Measurements from ENCODE around the gene CA6. TPM values are rescaled to one million over a fixed set of nuclear protein-coding genes. Genes with fewer than 3 reads are reported as not detected.
A peak's percentile ranks its signal among the peaks of the same experiment; 100 is the strongest.

The CA6 gene
- total RNA-seq, 4 donors from 2014 or later, result not detected

DNA sequence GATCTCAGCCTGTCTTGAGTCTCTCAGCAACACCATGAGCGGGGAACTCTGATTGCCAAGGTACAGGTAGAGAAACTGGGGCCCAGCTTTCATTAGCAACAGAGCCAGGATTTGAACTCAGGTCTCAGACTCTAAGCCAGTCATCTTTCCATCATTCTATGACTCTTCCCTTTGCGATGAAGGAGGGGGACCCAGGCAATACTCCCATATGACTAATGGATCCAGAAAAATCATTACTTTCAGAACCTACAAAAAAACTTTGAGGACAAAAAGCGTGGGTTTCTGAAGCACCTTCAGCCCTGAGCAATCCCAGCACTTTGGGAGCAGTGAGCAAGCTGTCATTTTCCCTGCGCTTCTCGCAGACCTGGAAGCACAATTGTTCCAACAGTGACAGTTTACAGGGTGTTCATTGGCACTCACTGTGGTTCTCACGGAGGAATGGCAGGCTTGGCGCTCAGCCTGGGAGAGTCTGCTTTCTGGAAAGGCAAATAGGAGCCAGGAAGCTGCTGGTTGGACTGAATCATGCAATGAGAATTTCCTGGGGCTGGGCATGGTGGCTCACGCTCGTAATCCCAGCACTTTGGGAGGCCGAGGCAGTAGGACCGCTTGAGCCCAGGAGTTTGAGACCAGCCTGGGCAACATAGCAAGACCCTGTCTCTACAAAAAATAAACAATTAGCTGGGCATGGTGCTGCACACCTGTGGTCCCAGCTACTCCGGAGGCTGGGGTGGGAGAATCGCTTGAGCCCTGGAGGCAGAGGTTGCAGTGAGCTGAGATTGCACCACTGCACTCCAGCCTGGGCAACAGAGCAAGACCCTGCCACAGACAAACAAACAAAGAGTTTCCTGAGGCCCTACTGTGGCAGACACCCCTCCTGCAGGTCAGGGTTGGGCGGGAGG, 40.5 kb downstream of the CA6 start:
- DNase-seq (ENCODE audit: extremely low spot score), result no peak
- H3K27ac ChIP-seq (replicated peaks in 1 of 4), result peak overlapping the region; percentile 49 to 77 (median 70)
- peaks cover 13 to 31% (median 26%) of the 10 kb centered on the region in 4 donors for H3K4me1 ChIP-seq
- no peaks in the 10 kb centered on the region for H3K9me3 ChIP-seq
- no peaks in the 10 kb centered on the region for H3K27me3 ChIP-seq
- no peaks in the 10 kb centered on the region for H3K36me3 ChIP-seq
- H3K4me3 ChIP-seq, result no peak overlapping the region
- TF ChIP-seq POLR2AphosphoS5 (IDR thresholded peaks at IDR 0.05), result peak; percentile 72 to 84
- no peak for TF ChIP-seq POLR2A (IDR thresholded peaks at IDR 0.05; ENCODE audit: low read depth)
- TF ChIP-seq, protein P1, sequence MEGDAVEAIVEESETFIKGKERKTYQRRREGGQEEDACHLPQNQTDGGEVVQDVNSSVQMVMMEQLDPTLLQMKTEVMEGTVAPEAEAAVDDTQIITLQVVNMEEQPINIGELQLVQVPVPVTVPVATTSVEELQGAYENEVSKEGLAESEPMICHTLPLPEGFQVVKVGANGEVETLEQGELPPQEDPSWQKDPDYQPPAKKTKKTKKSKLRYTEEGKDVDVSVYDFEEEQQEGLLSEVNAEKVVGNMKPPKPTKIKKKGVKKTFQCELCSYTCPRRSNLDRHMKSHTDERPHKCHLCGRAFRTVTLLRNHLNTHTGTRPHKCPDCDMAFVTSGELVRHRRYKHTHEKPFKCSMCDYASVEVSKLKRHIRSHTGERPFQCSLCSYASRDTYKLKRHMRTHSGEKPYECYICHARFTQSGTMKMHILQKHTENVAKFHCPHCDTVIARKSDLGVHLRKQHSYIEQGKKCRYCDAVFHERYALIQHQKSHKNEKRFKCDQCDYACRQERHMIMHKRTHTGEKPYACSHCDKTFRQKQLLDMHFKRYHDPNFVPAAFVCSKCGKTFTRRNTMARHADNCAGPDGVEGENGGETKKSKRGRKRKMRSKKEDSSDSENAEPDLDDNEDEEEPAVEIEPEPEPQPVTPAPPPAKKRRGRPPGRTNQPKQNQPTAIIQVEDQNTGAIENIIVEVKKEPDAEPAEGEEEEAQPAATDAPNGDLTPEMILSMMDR (IDR thresholded peaks at IDR 0.05), result peak in 1 of 3 experiments; percentile 5
- TF ChIP-seq EP300 (IDR thresholded peaks at IDR 0.05), result no peak
- WGBS, result 73% methylated on average over 12 of the region's 14 CpGs
- intact Hi-C loops (cut with DNase I), result loop anchor here (5.0 kb wide), 1 partner anchor 124 kb away; no protein-coding TSS in a partner anchor

GRCh38 chr1:8986814-8987190, 41.1 kb downstream of the CA6 start:
- no peak for TF ChIP-seq POLR2A (IDR thresholded peaks at IDR 0.05; ENCODE audit: low read depth)
- no peak for DNase-seq (ENCODE audit: extremely low spot score)
- peaks cover 13 to 31% (median 26%) of the 10 kb centered on the region in 4 donors for H3K4me1 ChIP-seq
- H3K27me3 ChIP-seq, result no peaks in the 10 kb centered on the region
- peak overlapping the region; percentile 49 to 77 (median 70) for H3K27ac ChIP-seq (replicated peaks in 1 of 4)
- H3K36me3 ChIP-seq, result no peaks in the 10 kb centered on the region
- no peak overlapping the region for H3K4me3 ChIP-seq
- 94% methylated on average over 10 of the region's 10 CpGs for WGBS
- no peaks in the 10 kb centered on the region for H3K9me3 ChIP-seq
- intact Hi-C loops (cut with DNase I), result loop anchor here (5.0 kb wide), 1 partner anchor 125 kb away; no protein-coding TSS in a partner anchor

DNA sequence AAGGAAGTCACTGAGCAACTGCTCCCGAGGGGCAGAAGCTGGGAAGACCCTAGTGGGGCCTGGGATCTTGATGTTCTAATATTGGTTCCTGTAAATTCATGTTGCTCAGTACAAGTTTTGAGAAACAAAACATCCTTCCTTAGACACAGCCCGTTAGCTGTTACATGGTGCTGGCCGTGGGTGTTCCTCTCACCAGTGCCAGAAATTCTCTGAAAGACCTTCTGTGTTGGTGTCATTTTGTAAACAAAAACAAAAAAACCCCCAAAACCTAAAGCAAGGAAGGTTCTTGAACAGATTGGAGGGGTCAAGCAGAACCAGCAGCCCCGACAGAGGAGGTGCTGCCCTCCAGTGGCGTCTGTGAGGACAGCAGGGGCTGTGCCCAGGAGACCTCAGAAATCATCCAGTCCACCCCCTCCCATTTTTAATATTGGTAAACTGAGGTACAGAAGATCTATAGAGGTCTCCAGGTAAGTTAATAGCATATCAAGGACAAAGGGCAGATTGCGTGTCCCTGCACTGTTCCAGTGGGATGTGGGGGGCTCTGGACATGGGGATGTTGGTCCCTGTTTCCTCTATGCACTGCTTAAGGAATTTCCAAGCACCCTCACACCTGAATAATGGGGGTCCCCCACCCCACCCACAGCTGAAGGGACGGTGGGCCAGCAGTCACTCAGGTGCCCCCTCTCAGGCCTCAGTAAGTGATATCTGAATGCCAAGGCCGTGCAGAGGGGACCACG, 42.4 kb downstream of the CA6 start:
- H3K4me3 ChIP-seq, result no peak overlapping the region
- no peak for TF ChIP-seq POLR2A (IDR thresholded peaks at IDR 0.05; ENCODE audit: low read depth)
- peak in 1 of 2 donors; percentile 15 for TF ChIP-seq POLR2AphosphoS5 (IDR thresholded peaks at IDR 0.05)
- TF ChIP-seq, protein P1 (IDR thresholded peaks at IDR 0.05), result peak; percentile 91 to 97 (median 94)
- H3K27ac ChIP-seq (replicated peaks in 1 of 4), result peak overlapping the region; percentile 40 to 76 (median 54)
- H3K4me1 ChIP-seq, result peaks cover 13 to 31% (median 26%) of the 10 kb centered on the region in 4 donors
- H3K27me3 ChIP-seq, result no peaks in the 10 kb centered on the region
- no peaks in the 10 kb centered on the region for H3K36me3 ChIP-seq
- intact Hi-C loops (cut with DNase I), result loop anchor here (1.0 to 5.0 kb wide), 2 partner anchors 70 to 126 kb away; no protein-coding TSS in a partner anchor
- no peak for DNase-seq (ENCODE audit: extremely low spot score)
- H3K9me3 ChIP-seq, result no peaks in the 10 kb centered on the region
- 32% methylated on average over 8 of the region's 9 CpGs for WGBS

GRCh38 chr1:8988618-8988967, 42.9 kb downstream of the CA6 start:
- Histone ChIP-seq H3K27ac (replicated peaks in 1 of 4) (no peak overlapping the region), H3K36me3 (no peaks in the 10 kb centered on the region), H3K9me3 (no peaks in the 10 kb centered on the region), H3K4me1 (peaks cover 13 to 31% (median 26%) of the 10 kb centered on the region in 4 donors), H3K27me3 (no peaks in the 10 kb centered on the region), H3K4me3 (no peak overlapping the region)
- no peak for TF ChIP-seq EP300 (IDR thresholded peaks at IDR 0.05)
- TF ChIP-seq, protein P1 (IDR thresholded peaks at IDR 0.05), result no peak
- TF ChIP-seq POLR2AphosphoS5 (IDR thresholded peaks at IDR 0.05), result no peak
- no peak for TF ChIP-seq POLR2A (IDR thresholded peaks at IDR 0.05; ENCODE audit: low read depth)
- no peak for DNase-seq (ENCODE audit: extremely low spot score)
- intact Hi-C loops (cut with DNase I), result loop anchor here (1.0 to 5.0 kb wide), 2 partner anchors 70 to 126 kb away; no protein-coding TSS in a partner anchor
- 86% methylated on average over 13 of the region's 13 CpGs for WGBS

DNA sequence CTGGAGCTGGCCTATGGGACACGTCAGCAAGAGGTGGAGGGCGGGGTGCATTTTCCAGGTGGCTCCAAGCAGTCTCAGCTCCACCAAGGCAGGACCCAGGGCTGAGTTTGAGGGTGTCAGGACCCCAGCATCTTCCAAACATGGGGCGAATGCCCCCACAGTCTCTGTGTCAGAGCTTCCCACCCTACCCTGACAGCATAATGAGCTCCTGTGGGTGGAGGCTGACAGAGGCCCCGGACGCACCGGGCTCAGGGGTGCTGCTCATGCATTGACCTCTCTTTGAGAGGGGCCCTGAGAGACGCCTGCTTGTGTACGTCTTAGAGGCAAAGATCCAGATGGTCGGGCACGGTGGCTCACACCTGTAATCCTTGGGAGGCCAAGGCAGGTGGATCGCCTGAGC, 43.4 kb downstream of the CA6 start:
- Histone ChIP-seq H3K36me3 (no peaks in the 10 kb centered on the region), H3K4me3 (no peak overlapping the region), H3K9me3 (no peaks in the 10 kb centered on the region), H3K4me1 (peaks cover 13 to 31% (median 26%) of the 10 kb centered on the region in 4 donors), H3K27me3 (no peaks in the 10 kb centered on the region), H3K27ac (replicated peaks in 1 of 4) (no peak overlapping the region)
- TF ChIP-seq EP300 (IDR thresholded peaks at IDR 0.05) (no peak), POLR2A (IDR thresholded peaks at IDR 0.05; ENCODE audit: low read depth) (no peak), POLR2AphosphoS5 (IDR thresholded peaks at IDR 0.05) (no peak)
- TF ChIP-seq, protein P1 (IDR thresholded peaks at IDR 0.05), result no peak
- intact Hi-C loops (cut with DNase I), result loop anchor here (5.0 kb wide), 1 partner anchor 127 kb away; no protein-coding TSS in a partner anchor
- WGBS, result 100% methylated on average over 1 of the region's 11 CpGs
- DNase-seq (ENCODE audit: extremely low spot score), result no peak
